Activated CD4-positive, CD25-positive, alpha-beta regulatory T cell treated with anti-CD3 and anti-CD28 coated beads, Interleukin-2, amount 50 U/mL, for 16 hours (primary cell): Measurements from ENCODE around the gene DHX38.

Experiments used
- DNase-seq: peaks from one replicate; pipeline ENCODE4 v3.0.0-alpha.2; 2020; ENCODE audit warnings: low read depth, low spot score

DHX38 gene

GRCh38 chr16:72120026-72120425, 26.4 kb downstream of the DHX38 start:
- no peak for DNase-seq

GRCh38 chr16:72122308-72122707, 28.7 kb downstream of the DHX38 start:
- DNase-seq = no peak

- no peak for DNase-seq
These were observed 29.3 kb downstream of the DHX38 start for GRCh38 chr16:72122916-72123315.

- DNase-seq = no peak
These were observed 29.8 kb downstream of the DHX38 start for GRCh38 chr16:72123426-72123825.

GRCh38 chr16:72124148-72124547, 30.5 kb downstream of the DHX38 start:
- DNase-seq = no peak

- DNase-seq = peak; percentile 25
These were observed 31.4 kb downstream of the DHX38 start for GRCh38 chr16:72124761-72125634.

GRCh38 chr16:72125635-72126428, 32.2 kb downstream of the DHX38 start:
- no peak for DNase-seq

GRCh38 chr16:72126429-72126765, 32.8 kb downstream of the DHX38 start:
- no peak for DNase-seq

GRCh38 chr16:72128701-72129100, 35.1 kb downstream of the DHX38 start:
- DNase-seq = no peak

- DNase-seq = no peak
These were observed 36.5 kb downstream of the DHX38 start for GRCh38 chr16:72129976-72130656.

- DNase-seq = no peak
These were observed 37.4 kb downstream of the DHX38 start for GRCh38 chr16:72131036-72131435.

GRCh38 chr16:72132726-72133125, 39.1 kb downstream of the DHX38 start:
- no peak for DNase-seq

GRCh38 chr16:72134507-72134906, 40.9 kb downstream of the DHX38 start:
- DNase-seq = no peak

- DNase-seq = no peak
These were observed 43.9 kb downstream of the DHX38 start for GRCh38 chr16:72137380-72138063.

- DNase-seq = no peak
These were observed 44.5 kb downstream of the DHX38 start for GRCh38 chr16:72138064-72138572.

GRCh38 chr16:72139908-72140307, 46.3 kb downstream of the DHX38 start:
- DNase-seq = no peak

GRCh38 chr16:72142476-72142875, 48.8 kb downstream of the DHX38 start:
- no peak for DNase-seq

GRCh38 chr16:72149676-72150464, 56.2 kb downstream of the DHX38 start:
- DNase-seq = no peak

GRCh38 chr16:72159386-72159785, 65.7 kb downstream of the DHX38 start:
- DNase-seq = no peak

- no peak for DNase-seq
These were observed 66.2 kb downstream of the DHX38 start for GRCh38 chr16:72159801-72160200.
